Chondrocyte (in vitro differentiated cells): Measurements from ENCODE around the gene SMU1. TPM values are rescaled to one million over a fixed set of nuclear protein-coding genes. Genes with fewer than 3 reads are reported as not detected.

ENCODE experiments used
- DNase-seq: peaks from one replicate; pipeline ENCODE4 v3.0.0; 2021; ENCODE audit warnings: mixed read lengths, low spot score
- H3K27ac Mint-ChIP-seq: one replicate; pipeline ENCODE4 v1.8.0; 2021; ENCODE audit warnings: mild to moderate bottlenecking, moderate library complexity, mixed read lengths; ENCODE audit not compliant: unreplicated experiment
- H3K27me3 Mint-ChIP-seq: 2 replicates; pipeline ENCODE4 v1.8.0; 2021; ENCODE audit warnings: low read depth, mixed read lengths
- H3K36me3 Mint-ChIP-seq: 2 replicates; pipeline ENCODE4 v1.8.0; 2021; ENCODE audit warnings: low read depth, mixed read lengths
- H3K4me1 Mint-ChIP-seq: 2 replicates; pipeline ENCODE4 v1.8.0; 2021; ENCODE audit warnings: low read depth, mild to moderate bottlenecking, mixed read lengths
- H3K4me3 Mint-ChIP-seq: one replicate; pipeline ENCODE4 v1.8.0; 2021; ENCODE audit warnings: mild to moderate bottlenecking, moderate library complexity, mixed read lengths; ENCODE audit not compliant: unreplicated experiment
- H3K9me3 Mint-ChIP-seq: 2 replicates; pipeline ENCODE4 v1.8.0; 2021; ENCODE audit warnings: low read depth, mixed read lengths
- CTCF ChIP-seq: fragments of 200-600 bp; sonication (generic); IDR thresholded peaks from 2 replicates; pipeline ENCODE4 v1.5.0; 2021; ENCODE audit warnings: antibody characterized with exemption, mild to moderate bottlenecking, moderate library complexity
- total RNA-seq: library from RNA; stranded (reverse); gene quantifications from 3 replicates; pipeline ENCODE4 v1.2.1, GENCODE V29; 2021

The SMU1 gene
- total RNA-seq, 1 donor from 2014 or later = 17.5 TPM

- DNase-seq = no peak
- peaks cover 52% of the 10 kb centered on the region for H3K4me1 Mint-ChIP-seq
- peaks cover 13% of the 10 kb centered on the region for H3K36me3 Mint-ChIP-seq
- H3K27me3 Mint-ChIP-seq = no peaks in the 10 kb centered on the region
- peak overlapping the region; percentile 97 for H3K27ac Mint-ChIP-seq
- peak overlapping the region; percentile 91 for H3K4me3 Mint-ChIP-seq
- no peaks in the 10 kb centered on the region for H3K9me3 Mint-ChIP-seq
- TF ChIP-seq CTCF = peak; percentile 7
Measured at GRCh38 chr9:33025572-33026342, 50.7 kb downstream of the SMU1 start.

- no peak for TF ChIP-seq CTCF
- Mint-ChIP-seq H3K4me1 (peaks cover 51% of the 10 kb centered on the region), H3K9me3 (no peaks in the 10 kb centered on the region), H3K27me3 (no peaks in the 10 kb centered on the region), H3K4me3 (peak within 1 kb of the TSS; percentile 91), H3K27ac (peak within 1 kb of the TSS; percentile 97), H3K36me3 (peaks cover 12% of the 10 kb centered on the region)
- DNase-seq = peak; percentile 96
Measured at GRCh38 chr9:33024966-33025571, 51.4 kb downstream of the SMU1 start, which contains the start of gene DNAJA1. DNAJA1 (plus strand) TSS chr9:33025273; CDS start chr9:33026485, 1,212 bp downstream.

GRCh38 chr9:33024126-33024965, 52.1 kb downstream of the SMU1 start:
- no peaks in the 10 kb centered on the region for H3K9me3 Mint-ChIP-seq

GRCh38 chr9:33023661-33024060, 52.8 kb downstream of the SMU1 start:
- H3K9me3 Mint-ChIP-seq = no peaks in the 10 kb centered on the region
- peak overlapping the region; percentile 91 for H3K4me3 Mint-ChIP-seq
- DNase-seq = no peak
- no peak for TF ChIP-seq CTCF
- H3K36me3 Mint-ChIP-seq = peaks cover 7% of the 10 kb centered on the region
- H3K27ac Mint-ChIP-seq = peak overlapping the region; percentile 97
- no peaks in the 10 kb centered on the region for H3K27me3 Mint-ChIP-seq
- peaks cover 38% of the 10 kb centered on the region for H3K4me1 Mint-ChIP-seq

More at GRCh38 chr9:33024126-33024965, 52.1 kb downstream of the SMU1 start:
- H3K4me1 Mint-ChIP-seq = peaks cover 45% of the 10 kb centered on the region
- peak overlapping the region; percentile 97 for H3K27ac Mint-ChIP-seq
- no peak for TF ChIP-seq CTCF
- no peaks in the 10 kb centered on the region for H3K27me3 Mint-ChIP-seq
- peaks cover 7% of the 10 kb centered on the region for H3K36me3 Mint-ChIP-seq
- DNase-seq = no peak
- peak overlapping the region; percentile 91 for H3K4me3 Mint-ChIP-seq

- Mint-ChIP-seq H3K27ac (no peak overlapping the region), H3K9me3 (no peaks in the 10 kb centered on the region)
- no peak for TF ChIP-seq CTCF
Measured at GRCh38 chr9:33022755-33023154, 53.7 kb downstream of the SMU1 start.

More at GRCh38 chr9:33022755-33023154, 53.7 kb downstream of the SMU1 start:
- no peak for DNase-seq
- H3K4me1 Mint-ChIP-seq = peaks cover 29% of the 10 kb centered on the region
- H3K4me3 Mint-ChIP-seq = no peak overlapping the region
- H3K27me3 Mint-ChIP-seq = no peaks in the 10 kb centered on the region
- peaks cover 7% of the 10 kb centered on the region for H3K36me3 Mint-ChIP-seq
